Testis (tissue), 2 donors: ENCODE data around the gene FBXL17.

Source experiments
- CTCF ChIP-seq, 3 experiments: fragments of 450-650 bp in 2 of 3; fragments of 200-600 bp in 1 of 3; sonication (generic) in 1 of 3; IDR thresholded peaks; one replicate each; pipeline ENCODE4 v1.5.1; 2016 to 2019; ENCODE audit warnings: antibody characterized with exemption in 3 of 3, mild to moderate bottlenecking in 2 of 3, moderate library complexity in 1 of 3
- POLR2A ChIP-seq: fragments of 450-650 bp; IDR thresholded peaks from one replicate; pipeline ENCODE4 v1.6.1; 2017; ENCODE audit warnings: antibody characterized with exemption, mild to moderate bottlenecking, moderate library complexity

GRCh38 chr5:108367679-108368334 is 14.1 kb downstream of the FBXL17 start:
- TF ChIP-seq CTCF (IDR thresholded peaks at IDR 0.05) (no peak), POLR2A (no peak)
